Measurements from ENCODE around the gene CCDC3. TPM values are rescaled to one million over a fixed set of nuclear protein-coding genes. Genes with fewer than 3 reads are reported as not detected.

The CCDC3 gene
- total RNA-seq, 2 donors from 2014 or later = 1.4 to 2.1 TPM

DNA sequence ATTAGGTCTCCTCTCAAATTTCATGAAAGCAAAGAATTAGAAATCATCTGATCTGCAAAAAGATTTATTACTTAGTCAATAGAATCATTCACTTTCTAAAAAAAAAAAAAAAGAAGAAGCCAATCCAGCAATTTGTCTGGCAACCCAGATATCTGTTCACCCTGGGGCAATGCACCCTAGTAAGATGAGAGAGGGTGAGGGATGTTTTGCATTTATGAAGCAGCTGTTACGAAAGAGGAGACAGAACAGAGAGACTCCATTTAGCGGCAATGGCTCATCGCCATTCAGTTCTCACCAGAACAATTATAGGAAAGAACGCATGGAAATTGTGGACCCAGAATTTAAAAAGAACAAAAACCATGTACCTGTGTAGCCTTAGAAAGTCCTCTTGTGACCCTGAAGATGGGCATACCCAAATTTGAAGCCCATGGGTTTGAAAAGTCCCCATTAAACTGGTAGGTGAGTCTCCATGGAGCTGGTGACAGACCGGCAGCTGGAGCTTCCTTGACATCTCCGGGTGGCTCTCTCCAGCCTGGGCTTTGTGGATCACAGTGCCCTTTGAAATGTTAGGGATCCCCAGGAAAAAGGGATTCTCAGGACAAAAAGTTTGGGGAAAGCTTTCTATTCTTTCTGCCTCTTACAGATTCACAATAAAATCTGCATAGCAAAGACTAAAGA, 45.5 kb upstream of the CCDC3 start:
- no peak for TF ChIP-seq CTCF (IDR thresholded peaks at IDR 0.05)
- Histone ChIP-seq H3K9me3 (no peaks in the 10 kb centered on the region), H3K9ac (ENCODE audit: low read depth in 2 of 2, low read length in 2 of 2) (no peak overlapping the region), H3K27ac (no peak overlapping the region), H3K27me3 (no peaks in the 10 kb centered on the region), H3K36me3 (no peaks in the 10 kb centered on the region), H3K4me1 (no peaks in the 10 kb centered on the region), H3K4me3 (no peak overlapping the region)
- DNase-seq = no peak
- intact Hi-C loops (cut with DNase I) = no loop called here

GRCh38 chr10:13043520-13043919, 42.0 kb upstream of the CCDC3 start:
- intact Hi-C loops (cut with DNase I) = no loop called here
- no peak for TF ChIP-seq CTCF (IDR thresholded peaks at IDR 0.05)
- H3K9me3 ChIP-seq = no peaks in the 10 kb centered on the region
- H3K4me3 ChIP-seq = no peak overlapping the region
- H3K27me3 ChIP-seq = no peaks in the 10 kb centered on the region
- DNase-seq = no peak
- no peaks in the 10 kb centered on the region for H3K36me3 ChIP-seq
- no peaks in the 10 kb centered on the region for H3K4me1 ChIP-seq
- no peak overlapping the region for H3K9ac ChIP-seq (ENCODE audit: low read depth in 2 of 2, low read length in 2 of 2)
- H3K27ac ChIP-seq = no peak overlapping the region

DNA sequence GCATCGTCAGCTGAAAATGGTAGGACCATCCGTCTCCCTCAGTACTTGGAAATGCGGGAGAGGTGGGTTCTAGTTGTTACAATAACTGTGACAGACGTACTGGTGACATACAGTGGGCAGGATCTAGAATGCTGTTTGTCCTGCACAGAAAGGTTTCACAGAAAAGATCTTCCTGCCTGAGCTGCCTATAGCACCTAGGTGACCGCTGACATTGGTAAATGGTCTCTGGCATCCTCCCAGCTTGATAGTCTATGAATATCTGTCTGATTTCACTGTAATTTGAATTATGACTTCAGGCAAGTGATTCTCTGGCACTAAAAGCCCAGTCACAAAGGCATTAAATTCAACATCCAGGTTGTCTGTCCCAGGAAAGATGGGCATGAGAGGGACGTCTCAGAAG, 38.2 kb upstream of the CCDC3 start:
- no peaks in the 10 kb centered on the region for H3K9me3 ChIP-seq
- no peaks in the 10 kb centered on the region for H3K4me1 ChIP-seq
- no peaks in the 10 kb centered on the region for H3K36me3 ChIP-seq
- no peak overlapping the region for H3K27ac ChIP-seq
- H3K4me3 ChIP-seq = no peak overlapping the region
- H3K9ac ChIP-seq (ENCODE audit: low read depth in 2 of 2, low read length in 2 of 2) = no peak overlapping the region
- TF ChIP-seq CTCF (IDR thresholded peaks at IDR 0.05) = no peak
- H3K27me3 ChIP-seq = no peaks in the 10 kb centered on the region
- intact Hi-C loops (cut with DNase I) = no loop called here
- no peak for DNase-seq

- Histone ChIP-seq H3K4me3 (no peak overlapping the region), H3K36me3 (no peaks in the 10 kb centered on the region), H3K27me3 (no peaks in the 10 kb centered on the region), H3K27ac (no peak overlapping the region), H3K9ac (ENCODE audit: low read depth in 2 of 2, low read length in 2 of 2) (no peak overlapping the region), H3K9me3 (no peaks in the 10 kb centered on the region), H3K4me1 (no peaks in the 10 kb centered on the region)
- TF ChIP-seq CTCF (IDR thresholded peaks at IDR 0.05) = no peak
- DNase-seq = no peak
- intact Hi-C loops (cut with DNase I) = no loop called here
These were observed 36.9 kb upstream of the CCDC3 start for GRCh38 chr10:13038391-13038790.

GRCh38 chr10:13037832-13038231, 36.3 kb upstream of the CCDC3 start:
- intact Hi-C loops (cut with DNase I) = no loop called here
- no peaks in the 10 kb centered on the region for H3K9me3 ChIP-seq
- no peaks in the 10 kb centered on the region for H3K4me1 ChIP-seq
- H3K36me3 ChIP-seq = no peaks in the 10 kb centered on the region
- H3K9ac ChIP-seq (ENCODE audit: low read depth in 2 of 2, low read length in 2 of 2) = no peak overlapping the region
- H3K27ac ChIP-seq = no peak overlapping the region
- no peak for TF ChIP-seq CTCF (IDR thresholded peaks at IDR 0.05)
- H3K27me3 ChIP-seq = no peaks in the 10 kb centered on the region
- H3K4me3 ChIP-seq = no peak overlapping the region
- no peak for DNase-seq

All from colonic mucosa (tissue), 4 donors.